ENCODE measurements around the gene PYDC1.

DNA sequence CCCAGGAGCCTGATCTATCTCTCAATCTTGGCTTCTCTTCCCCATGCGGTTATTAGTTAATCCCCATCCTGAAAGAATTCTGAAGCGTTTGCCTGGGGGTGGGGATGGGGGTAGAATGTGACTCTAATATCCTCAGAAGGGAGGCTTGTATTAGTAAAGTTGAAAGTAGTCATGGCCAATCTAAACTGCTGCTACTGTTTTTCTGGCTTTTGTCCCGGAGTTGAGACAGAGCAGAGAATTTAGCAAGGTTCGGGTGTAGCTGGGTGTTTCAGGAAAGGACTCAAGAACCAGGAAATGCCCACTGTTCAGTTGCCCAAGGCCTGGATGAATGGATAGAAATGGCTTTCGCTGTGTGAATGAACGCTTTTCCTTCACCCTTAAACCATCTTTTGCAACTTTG, 25.3 kb upstream of the PYDC1 start:
- TF ChIP-seq ZNF232 (CRISPR knock-in tag; IDR thresholded peaks at IDR 0.05) (no peak), TEAD4 (CRISPR knock-in tag; IDR thresholded peaks at IDR 0.05) (no peak), JUN (CRISPR knock-in tag; IDR thresholded peaks at IDR 0.05) (no peak), NR2C2 (CRISPR knock-in tag; IDR thresholded peaks at IDR 0.05) (no peak), ZNF121 (CRISPR knock-in tag; IDR thresholded peaks at IDR 0.05) (no peak), CREB1 (CRISPR knock-in tag; IDR thresholded peaks at IDR 0.05) (no peak), ESRRA (CRISPR knock-in tag; IDR thresholded peaks at IDR 0.05; ENCODE audit: borderline replicate concordance) (no peak), CBFB (CRISPR knock-in tag; IDR thresholded peaks at IDR 0.05; ENCODE audit: low read depth) (no peak), TEAD1 (CRISPR knock-in tag; IDR thresholded peaks at IDR 0.05) (no peak), FOXP1 (CRISPR knock-in tag; IDR thresholded peaks at IDR 0.05; ENCODE audit: borderline replicate concordance) (no peak), EMX1 (CRISPR knock-in tag; IDR thresholded peaks at IDR 0.05) (no peak)
- TF ChIP-seq, protein P1, sequence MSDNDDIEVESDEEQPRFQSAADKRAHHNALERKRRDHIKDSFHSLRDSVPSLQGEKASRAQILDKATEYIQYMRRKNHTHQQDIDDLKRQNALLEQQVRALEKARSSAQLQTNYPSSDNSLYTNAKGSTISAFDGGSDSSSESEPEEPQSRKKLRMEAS (CRISPR knock-in tag; IDR thresholded peaks at IDR 0.05), result no peak
- TF ChIP-seq, protein P2, sequence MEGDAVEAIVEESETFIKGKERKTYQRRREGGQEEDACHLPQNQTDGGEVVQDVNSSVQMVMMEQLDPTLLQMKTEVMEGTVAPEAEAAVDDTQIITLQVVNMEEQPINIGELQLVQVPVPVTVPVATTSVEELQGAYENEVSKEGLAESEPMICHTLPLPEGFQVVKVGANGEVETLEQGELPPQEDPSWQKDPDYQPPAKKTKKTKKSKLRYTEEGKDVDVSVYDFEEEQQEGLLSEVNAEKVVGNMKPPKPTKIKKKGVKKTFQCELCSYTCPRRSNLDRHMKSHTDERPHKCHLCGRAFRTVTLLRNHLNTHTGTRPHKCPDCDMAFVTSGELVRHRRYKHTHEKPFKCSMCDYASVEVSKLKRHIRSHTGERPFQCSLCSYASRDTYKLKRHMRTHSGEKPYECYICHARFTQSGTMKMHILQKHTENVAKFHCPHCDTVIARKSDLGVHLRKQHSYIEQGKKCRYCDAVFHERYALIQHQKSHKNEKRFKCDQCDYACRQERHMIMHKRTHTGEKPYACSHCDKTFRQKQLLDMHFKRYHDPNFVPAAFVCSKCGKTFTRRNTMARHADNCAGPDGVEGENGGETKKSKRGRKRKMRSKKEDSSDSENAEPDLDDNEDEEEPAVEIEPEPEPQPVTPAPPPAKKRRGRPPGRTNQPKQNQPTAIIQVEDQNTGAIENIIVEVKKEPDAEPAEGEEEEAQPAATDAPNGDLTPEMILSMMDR (IDR thresholded peaks at IDR 0.05), result no peak

Data from WTC11 (cell line).